Hepatocyte (in vitro differentiated cells): Measurements from ENCODE around the gene SRXN1.

Experiments used
- CTCF ChIP-seq: fragments of 200-600 bp; sonication (generic); IDR thresholded peaks from 2 replicates; pipeline ENCODE4 v1.5.1; 2016; ENCODE audit warnings: antibody characterized with exemption, mild to moderate bottlenecking; ENCODE audit not compliant: poor library complexity
- EZH2phosphoT487 ChIP-seq: fragments of 200-600 bp; sonication (generic); IDR thresholded peaks from one replicate; pipeline ENCODE4 v1.6.1; 2018; ENCODE audit warnings: antibody characterized with exemption, mild to moderate bottlenecking, low read depth, moderate library complexity; ENCODE audit not compliant: unreplicated experiment, severe bottlenecking

- TF ChIP-seq CTCF, result no peak
- TF ChIP-seq EZH2phosphoT487, result no peak
These were observed 6.7 kb downstream of the SRXN1 start for GRCh38 chr20:646107-646867.
